Esophagus squamous epithelium (tissue), 5 donors: ENCODE data around the gene MEFV. TPM values are rescaled to one million over a fixed set of nuclear protein-coding genes. Genes with fewer than 3 reads are reported as not detected.
"Not testable (repeated sequence)": the region's sequence is repeated elsewhere in the genome, so short reads cannot be mapped to it uniquely, and the experiment has no call there.

ENCODE experiments used
- DNase-seq: peaks from one replicate; lab custom pipeline; 2025; lab: John Stamatoyannopoulos, UW
- H3K27ac ChIP-seq, 4 donors: fragments of 200-600 bp; sonication (generic); one replicate each; pipeline ENCODE4 v1.5.1; 2016 to 2019; ENCODE audit warnings: mild to moderate bottlenecking in 1 of 4
- H3K27me3 ChIP-seq, 4 donors: fragments of 200-600 bp; sonication (generic); 1 replicate in 3 of 4; 2 replicates in 1 of 4; pipeline versions ENCODE4 v1.5.1 to v1.6.0; 2017 to 2021; ENCODE audit warnings: antibody characterized with exemption in 1 of 4
- H3K36me3 ChIP-seq, 3 donors: fragments of 200-600 bp; sonication (generic); one replicate each; pipeline ENCODE4 v1.5.1; 2016 to 2019
- H3K4me1 ChIP-seq, 3 donors: fragments of 200-600 bp; sonication (generic); one replicate each; pipeline ENCODE4 v1.5.1; 2017 to 2019
- H3K4me3 ChIP-seq, 4 donors: fragments of 200-600 bp; sonication (generic); 1 replicate in 3 of 4; 2 replicates in 1 of 4; pipeline ENCODE4 v1.5.1; 2016 to 2019; ENCODE audit warnings: mild to moderate bottlenecking in 2 of 4, moderate library complexity in 1 of 4
- H3K9me3 ChIP-seq, 3 donors: fragments of 200-600 bp; sonication (generic); one replicate each; pipeline ENCODE4 v1.5.1; 2016 to 2019
- CTCF ChIP-seq, 6 experiments: fragments of 450-650 bp in 4 of 6; fragments of 200-600 bp in 2 of 6; sonication (generic) in 2 of 6; IDR thresholded peaks; one replicate each; pipeline ENCODE4 v1.5.1; 2016 to 2019; ENCODE audit warnings: antibody characterized with exemption in 6 of 6, mild to moderate bottlenecking in 4 of 6, moderate library complexity in 4 of 6
- POLR2A ChIP-seq, 4 donors: fragments of 450-650 bp; IDR thresholded peaks; one replicate each; pipeline ENCODE4 v1.6.1; 2017; ENCODE audit warnings: antibody characterized with exemption in 4 of 4, mild to moderate bottlenecking in 4 of 4, moderate library complexity in 3 of 4
- WGBS, 2 donors: methylation state at CpG; one replicate each; pipeline ENCODE4 v1.1.5; 2018; 5-methylcytosine and 5-hydroxymethylcytosine counted together
- intact Hi-C: fragments of 100-400 bp; cut with DNase I; formaldehyde crosslinking; loops from one replicate; pipeline ENCODE4 v1.15.0; 2022
- total RNA-seq, 4 donors: library from RNA; depleted of rRNA; stranded (reverse); fragments of >200 nt; gene quantifications; one replicate each; pipeline ENCODE4 v1.1.0, GENCODE V29; 2016
- donor health status: DM: yes; HTN: yes; CAD: no.

The MEFV gene
- total RNA-seq, 4 donors from 2014 or later: 0.38 to 2.8 (median 1.5) TPM

- DNase-seq: no peak
- H3K9me3 ChIP-seq: peaks cover 0 to 5% (median 1%) of the 10 kb centered on the region in 3 donors
- no peak overlapping the region for H3K27ac ChIP-seq
- no peak overlapping the region for H3K4me3 ChIP-seq
- intact Hi-C loops: no loop called here
- peaks cover 0 to 2% (median 0%) of the 10 kb centered on the region in 3 donors for H3K4me1 ChIP-seq
- no peaks in the 10 kb centered on the region for H3K36me3 ChIP-seq
- peaks cover 0 to 9% (median 0%) of the 10 kb centered on the region in 4 donors for H3K27me3 ChIP-seq
- no peak for TF ChIP-seq POLR2A (IDR thresholded peaks at IDR 0.05)
- TF ChIP-seq CTCF (IDR thresholded peaks at IDR 0.05): no peak
- WGBS, 2 donors: 82 to 84% methylated on average over 5 of the region's 5 CpGs
Measured at GRCh38 chr16:3276679-3277078, 20.2 kb upstream of the MEFV start.

- no peak for TF ChIP-seq POLR2A (IDR thresholded peaks at IDR 0.05)
- TF ChIP-seq CTCF (IDR thresholded peaks at IDR 0.05): no peak
- H3K4me1 ChIP-seq: no peaks in the 10 kb centered on the region
- peaks cover 0 to 6% (median 5%) of the 10 kb centered on the region in 3 donors for H3K9me3 ChIP-seq
- H3K27ac ChIP-seq: no peak overlapping the region
- H3K4me3 ChIP-seq: no peak overlapping the region
- H3K36me3 ChIP-seq: no peaks in the 10 kb centered on the region
- intact Hi-C loops: no loop called here
- no peak for DNase-seq
- H3K27me3 ChIP-seq: peaks cover 0 to 9% (median 0%) of the 10 kb centered on the region in 4 donors
Measured at GRCh38 chr16:3274947-3275346, 18.5 kb upstream of the MEFV start.

- no peak overlapping the region for H3K27ac ChIP-seq
- peaks cover 0 to 9% (median 0%) of the 10 kb centered on the region in 4 donors for H3K27me3 ChIP-seq
- no peak for TF ChIP-seq CTCF (IDR thresholded peaks at IDR 0.05)
- TF ChIP-seq POLR2A (IDR thresholded peaks at IDR 0.05): no peak
- no peaks in the 10 kb centered on the region for H3K4me1 ChIP-seq
- no peaks in the 10 kb centered on the region for H3K36me3 ChIP-seq
- no peak overlapping the region for H3K4me3 ChIP-seq
- WGBS, 2 donors: 52 to 79% methylated on average over 4 of the region's 4 CpGs
- peaks cover 0 to 6% (median 5%) of the 10 kb centered on the region in 3 donors for H3K9me3 ChIP-seq
- no peak for DNase-seq
- intact Hi-C loops: no loop called here
Measured at GRCh38 chr16:3274490-3274889, 18.1 kb upstream of the MEFV start.

- Histone ChIP-seq H3K36me3 (peaks cover 0 to 29% (median under 1%) of the 10 kb centered on the region in 3 donors), H3K9me3 (peaks cover 0 to 11% (median 5%) of the 10 kb centered on the region in 3 donors), H3K4me1 (peaks cover 0 to 10% (median 0%) of the 10 kb centered on the region in 3 donors)
- DNase-seq, intact Hi-C loops, H3K27me3 ChIP-seq, H3K27ac ChIP-seq, H3K4me3 ChIP-seq: not testable (repeated sequence)
- WGBS, 2 donors: no CpG with 5 or more reads among the region's 22 CpGs
Measured at GRCh38 chr16:3271281-3271680, 14.8 kb upstream of the MEFV start.

GRCh38 chr16:3270718-3271117, 14.3 kb upstream of the MEFV start:
- H3K36me3 ChIP-seq: peaks cover 0 to 35% (median 6%) of the 10 kb centered on the region in 3 donors
- intact Hi-C loops: not testable (repeated sequence)
- 75 to 82% methylated on average over 4 to 5 of the region's 5 CpGs for WGBS, 2 donors

GRCh38 chr16:3268294-3268693, 11.9 kb upstream of the MEFV start:
- no peak for DNase-seq
- peaks cover 0 to 40% (median 10%) of the 10 kb centered on the region in 3 donors for H3K36me3 ChIP-seq
- TF ChIP-seq POLR2A (IDR thresholded peaks at IDR 0.05): no peak
- no peak for TF ChIP-seq CTCF (IDR thresholded peaks at IDR 0.05)
- peaks cover 4 to 36% (median 5%) of the 10 kb centered on the region in 3 donors for H3K4me1 ChIP-seq
- WGBS, 2 donors: 67 to 100% methylated on average over 1 of the region's 1 CpG
- no peak overlapping the region for H3K27ac ChIP-seq
- H3K27me3 ChIP-seq: no peaks in the 10 kb centered on the region
- intact Hi-C loops: no loop called here
- H3K9me3 ChIP-seq: peaks cover 0 to 24% (median 6%) of the 10 kb centered on the region in 3 donors
- H3K4me3 ChIP-seq: no peak overlapping the region

More at GRCh38 chr16:3270718-3271117, 14.3 kb upstream of the MEFV start:
- DNase-seq, H3K4me3 ChIP-seq, H3K27ac ChIP-seq, H3K27me3 ChIP-seq: not testable (repeated sequence)
- H3K4me1 ChIP-seq: peaks cover 0 to 16% (median 0%) of the 10 kb centered on the region in 3 donors
- peaks cover 0 to 14% (median 6%) of the 10 kb centered on the region in 3 donors for H3K9me3 ChIP-seq
